Breast epithelium (tissue), 3 donors: ENCODE measurements around the gene CFH.

Experiments used
- CTCF ChIP-seq, 3 donors: fragments of 450-650 bp; IDR thresholded peaks; one replicate each; pipeline ENCODE4 v1.5.1; 2016 to 2017; ENCODE audit warnings: antibody characterized with exemption in 3 of 3, mild to moderate bottlenecking in 3 of 3, moderate library complexity in 3 of 3
- POLR2A ChIP-seq: fragments of 450-650 bp; IDR thresholded peaks from one replicate; pipeline ENCODE4 v1.6.1; 2016; ENCODE audit warnings: antibody characterized with exemption, mild to moderate bottlenecking, moderate library complexity
- POLR2AphosphoS5 ChIP-seq, 3 donors: sonication (generic); formaldehyde crosslinking; IDR thresholded peaks; one replicate each; pipeline ENCODE4 v1.6.1; 2017; ENCODE audit warnings: antibody characterized with exemption in 3 of 3

GRCh38 chr1:196669051-196669450 lies 17.2 kb downstream of the CFH start:
- TF ChIP-seq CTCF (IDR thresholded peaks at IDR 0.05) (no peak), POLR2A (no peak), POLR2AphosphoS5 (IDR thresholded peaks at IDR 0.05) (no peak)
